Measurements from ENCODE around the gene ZNF683. TPM values are rescaled to one million over a fixed set of nuclear protein-coding genes. Genes with fewer than 3 reads are reported as not detected.

The ZNF683 gene
- total and polyA plus RNA-seq, 2 of the 4 experiments (the other 2 are of a cell fraction) = not detected

DNA sequence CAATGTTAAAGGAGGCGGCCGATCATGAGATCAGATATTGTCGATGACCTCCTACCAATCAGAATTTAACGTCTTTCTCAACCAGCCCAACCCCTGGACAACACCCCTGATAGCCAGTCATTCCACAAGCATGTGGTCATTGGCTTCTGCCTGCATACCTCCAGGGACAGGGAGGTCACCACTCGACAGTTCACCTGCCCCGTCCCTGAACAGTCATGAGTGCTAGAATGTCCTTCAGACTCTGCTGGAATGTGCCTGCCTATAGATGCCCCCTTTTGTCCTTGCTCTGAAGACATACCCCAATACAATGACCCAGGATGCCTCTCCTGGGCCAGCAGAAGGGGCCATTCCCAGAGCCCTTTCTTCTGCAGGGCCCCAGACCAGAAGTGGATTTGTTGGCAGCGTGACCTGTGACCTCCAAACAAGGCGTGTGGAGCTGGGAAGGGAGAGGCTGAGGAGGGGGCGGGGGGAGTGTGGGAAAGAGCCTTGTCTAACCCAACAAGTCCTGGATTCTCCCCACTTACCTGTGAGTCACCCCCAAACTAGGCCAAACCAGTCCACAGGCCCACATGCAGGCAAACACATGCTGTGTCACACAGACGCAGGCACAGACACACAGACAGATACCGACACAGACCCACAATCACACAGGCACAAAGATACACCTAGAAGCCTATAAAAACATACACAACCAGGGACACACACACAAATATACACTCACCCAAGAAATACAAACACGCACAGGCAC, 20.8 kb downstream of the ZNF683 start:
- Histone ChIP-seq H2BK120ac (ENCODE audit: low read depth, low read length) (no peak overlapping the region), H3K9ac (ENCODE audit: low read depth, low read length) (no peak overlapping the region), H2BK15ac (ENCODE audit: low read depth, low read length) (peak overlapping the region; percentile 63; the same call in 2 of the 3 replicates), H3K9me3 (ENCODE audit: control insufficient read depth, insufficient read depth, low read length) (no peaks in the 10 kb centered on the region), H3K4me2 (ENCODE audit: low read depth, low read length) (no peak overlapping the region), H4K8ac (ENCODE audit: low read depth in 2 of 2, low read length in 2 of 2) (no peak overlapping the region), H3K27me3 (ENCODE audit: control insufficient read depth, insufficient read depth, low read length) (peaks cover 33% of the 10 kb centered on the region), H2AK5ac (ENCODE audit: low read depth, low read length) (peak overlapping the region; percentile 59; the same call in 1 of the 2 replicates), H2BK20ac (ENCODE audit: low read depth, low read length) (no peak overlapping the region), H3K18ac (ENCODE audit: low read depth, low read length) (no peak overlapping the region), H3K36me3 (ENCODE audit: control insufficient read depth, insufficient read depth, low read length) (no peaks in the 10 kb centered on the region), H3K9me1 (ENCODE audit: insufficient read depth, low read length) (peaks cover 9% of the 10 kb centered on the region; the same call in 1 of the 2 replicates), H2AFZ (replicated peaks; ENCODE audit: low read length, poor library complexity) (no peak overlapping the region), H3K27ac (ENCODE audit: insufficient read depth, low read length) (no peak overlapping the region), H3K23ac (ENCODE audit: low read depth, low read length) (no peak overlapping the region; the same call in 1 of the 2 replicates), H4K20me1 (ENCODE audit: insufficient read depth, low read length) (no peaks in the 10 kb centered on the region; the same call in 1 of the 2 replicates), H4K5ac (ENCODE audit: low read depth, low read length) (no peak overlapping the region), H3K56ac (ENCODE audit: extremely low read depth, insufficient read depth, low read length) (no peak overlapping the region), H3K4me3 (ENCODE audit: insufficient read depth, low read depth, low read length) (no peak overlapping the region), H2BK5ac (ENCODE audit: low read depth, low read length, poor library complexity, severe bottlenecking) (no peak overlapping the region), H3K4ac (ENCODE audit: low read depth, low read length) (0 out of 2 replicates have a peak overlapping the region, but pooled peaks have one; percentile 22), H3K14ac (replicated peaks; ENCODE audit: low read depth, low read length) (peak overlapping the region; percentile 82; the same call in 1 of the 2 replicates), H3K79me1 (ENCODE audit: low read depth in 1 of 2, low read length in 2 of 2) (no peaks in the 10 kb centered on the region), H3K4me1 (ENCODE audit: control insufficient read depth, insufficient read depth, low read length) (peaks cover 9% of the 10 kb centered on the region), H4K91ac (ENCODE audit: insufficient read depth, low read depth, low read length) (no peak overlapping the region), H2AK9ac (replicated peaks; ENCODE audit: low read depth, low read length, poor library complexity) (peak overlapping the region; percentile 42)
- ATAC-seq (ENCODE audit: low read depth) (no peak), DNase-seq (peak; percentile 65)
- POLR2A ChIA-PET (ENCODE audit: unreplicated experiment) = no interaction called here
- in situ Hi-C loops (cut with MboI; ENCODE audit: low sequenced_read_pairs) = no loop called here
- 80% methylated on average over 4 of the region's 12 CpGs; no CpG with 5 or more reads in 1 of the 2 experiments for WGBS, 2 experiments (ENCODE audit: extremely low coverage in 2 of 2, insufficient read length in 1 of 2)
- no peak for TF ChIP-seq RCOR1 (IDR thresholded peaks at IDR 0.05; ENCODE audit: insufficient replicate concordance, low read length)
- no peak for TF ChIP-seq FOS (IDR thresholded peaks at IDR 0.05; ENCODE audit: low read depth, low read length)
- TF ChIP-seq BHLHE40 (IDR thresholded peaks at IDR 0.05; ENCODE audit: low read depth, low read length) = no peak
- TF ChIP-seq MAFK (IDR thresholded peaks at IDR 0.05; ENCODE audit: low read depth, low read length) = no peak
- TF ChIP-seq NFE2L2 (IDR thresholded peaks at IDR 0.05; ENCODE audit: low read depth, low read length) = no peak
- TF ChIP-seq MXI1 (IDR thresholded peaks at IDR 0.05; ENCODE audit: borderline replicate concordance, low read depth, low read length) = no peak
- TF ChIP-seq, protein P1, sequence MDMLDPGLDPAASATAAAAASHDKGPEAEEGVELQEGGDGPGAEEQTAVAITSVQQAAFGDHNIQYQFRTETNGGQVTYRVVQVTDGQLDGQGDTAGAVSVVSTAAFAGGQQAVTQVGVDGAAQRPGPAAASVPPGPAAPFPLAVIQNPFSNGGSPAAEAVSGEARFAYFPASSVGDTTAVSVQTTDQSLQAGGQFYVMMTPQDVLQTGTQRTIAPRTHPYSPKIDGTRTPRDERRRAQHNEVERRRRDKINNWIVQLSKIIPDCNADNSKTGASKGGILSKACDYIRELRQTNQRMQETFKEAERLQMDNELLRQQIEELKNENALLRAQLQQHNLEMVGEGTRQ (IDR thresholded peaks at IDR 0.05; ENCODE audit: low read depth, low read length) = no peak
- no peak for TF ChIP-seq POLR2A (IDR thresholded peaks at IDR 0.05; ENCODE audit: low read depth, low read length)
- TF ChIP-seq CEBPB (IDR thresholded peaks at IDR 0.05; ENCODE audit: low read depth, low read length) = no peak
- TF ChIP-seq, protein P2, sequence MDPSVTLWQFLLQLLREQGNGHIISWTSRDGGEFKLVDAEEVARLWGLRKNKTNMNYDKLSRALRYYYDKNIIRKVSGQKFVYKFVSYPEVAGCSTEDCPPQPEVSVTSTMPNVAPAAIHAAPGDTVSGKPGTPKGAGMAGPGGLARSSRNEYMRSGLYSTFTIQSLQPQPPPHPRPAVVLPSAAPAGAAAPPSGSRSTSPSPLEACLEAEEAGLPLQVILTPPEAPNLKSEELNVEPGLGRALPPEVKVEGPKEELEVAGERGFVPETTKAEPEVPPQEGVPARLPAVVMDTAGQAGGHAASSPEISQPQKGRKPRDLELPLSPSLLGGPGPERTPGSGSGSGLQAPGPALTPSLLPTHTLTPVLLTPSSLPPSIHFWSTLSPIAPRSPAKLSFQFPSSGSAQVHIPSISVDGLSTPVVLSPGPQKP (IDR thresholded peaks at IDR 0.05; ENCODE audit: borderline replicate concordance, low read depth, low read length) = no peak
- TF ChIP-seq CHD1 (IDR thresholded peaks at IDR 0.05; ENCODE audit: low read depth, low read length) = no peak
- no peak for TF ChIP-seq MAZ (IDR thresholded peaks at IDR 0.05; ENCODE audit: borderline replicate concordance, low read depth, low read length)
- no TSS peak for BruUV-seq (replicated peaks)
- CTCF ChIA-PET = no interaction called here
- intact Hi-C loops (cut with micrococcal nuclease) = no loop called here
- dilution Hi-C loops (cut with HindIII; ENCODE audit: low sequenced_read_pairs, unreplicated experiment) = no loop called here
